Activated T-helper 2 cell treated with anti-CD3 and anti-CD28 coated beads, Interferon-gamma antibody, Interleukin-2, Interleukin-4, amounts not matched to agents 10 μg/mL and 5 μg/mL and 100 μg/mL, durations not matched to agents 14 hours and 24 hours and 36 hours (primary cell): Measurements from ENCODE around the gene PACC1. TPM values are rescaled to one million over a fixed set of nuclear protein-coding genes. Genes with fewer than 3 reads are reported as not detected.

ENCODE experiments used
- DNase-seq: peaks from one replicate; pipeline ENCODE4 v3.0.0; 2021; ENCODE audit warnings: low spot score
- H3K27ac Mint-ChIP-seq: one replicate; pipeline ENCODE4 v1.8.0; 2021; ENCODE audit warnings: mixed read lengths
- H3K27me3 Mint-ChIP-seq: one replicate; pipeline ENCODE4 v1.8.0; 2021; ENCODE audit warnings: low read depth, mixed read lengths
- H3K36me3 Mint-ChIP-seq: one replicate; pipeline ENCODE4 v1.8.0; 2021; ENCODE audit warnings: low read depth, mixed read lengths
- H3K4me1 Mint-ChIP-seq: one replicate; pipeline ENCODE4 v1.8.0; 2021; ENCODE audit warnings: low read depth, mixed read lengths
- H3K4me3 Mint-ChIP-seq: one replicate; pipeline ENCODE4 v1.8.0; 2021; ENCODE audit warnings: low read depth, mild to moderate bottlenecking, moderate library complexity, mixed read lengths
- H3K9me3 Mint-ChIP-seq: one replicate; pipeline ENCODE4 v1.8.0; 2021; ENCODE audit warnings: mixed read lengths
- intact Hi-C: fragments of 100-400 bp; cut with micrococcal nuclease; formaldehyde crosslinking; loops from one replicate; pipeline ENCODE4 v1.15.1; 2023
- total RNA-seq: library from RNA; stranded (reverse); gene quantifications from 2 replicates; pipeline ENCODE4 v1.2.3, GENCODE V29; 2022

Gene PACC1
- total RNA-seq, 1 donor from 2014 or later: 19.4 TPM

GRCh38 chr1:212452323-212453155 lies 37.9 kb upstream of the PACC1 start:
- Mint-ChIP-seq H3K9me3 (no peaks in the 10 kb centered on the region), H3K4me3 (no peak overlapping the region), H3K4me1 (peaks cover 4% of the 10 kb centered on the region), H3K27ac (no peak overlapping the region), H3K36me3 (no peaks in the 10 kb centered on the region), H3K27me3 (no peaks in the 10 kb centered on the region)
- intact Hi-C loops: no loop called here
- no peak for DNase-seq

- Mint-ChIP-seq H3K27ac (no peak overlapping the region), H3K36me3 (no peaks in the 10 kb centered on the region), H3K27me3 (no peaks in the 10 kb centered on the region), H3K4me1 (peaks cover 4% of the 10 kb centered on the region), H3K4me3 (no peak overlapping the region), H3K9me3 (no peaks in the 10 kb centered on the region)
- intact Hi-C loops: no loop called here
- DNase-seq: no peak
Observed at GRCh38 chr1:212451416-212452322, 37.0 kb upstream of the PACC1 start.

GRCh38 chr1:212450331-212450881 lies 35.7 kb upstream of the PACC1 start:
- Mint-ChIP-seq H3K36me3 (peaks cover 5% of the 10 kb centered on the region), H3K27me3 (no peaks in the 10 kb centered on the region), H3K4me3 (no peak overlapping the region), H3K9me3 (no peaks in the 10 kb centered on the region), H3K27ac (no peak overlapping the region), H3K4me1 (peaks cover 4% of the 10 kb centered on the region)
- intact Hi-C loops: no loop called here
- DNase-seq: no peak

- Mint-ChIP-seq H3K27me3 (no peaks in the 10 kb centered on the region), H3K4me1 (peaks cover 1% of the 10 kb centered on the region), H3K9me3 (no peaks in the 10 kb centered on the region), H3K36me3 (peaks cover 20% of the 10 kb centered on the region), H3K27ac (no peak overlapping the region), H3K4me3 (no peak overlapping the region)
- intact Hi-C loops: no loop called here
- no peak for DNase-seq
Observed at GRCh38 chr1:212447478-212447877, 32.8 kb upstream of the PACC1 start.

GRCh38 chr1:212446333-212446732 lies 31.6 kb upstream of the PACC1 start:
- Mint-ChIP-seq H3K9me3 (no peaks in the 10 kb centered on the region), H3K4me3 (no peak overlapping the region), H3K27me3 (no peaks in the 10 kb centered on the region), H3K36me3 (peaks cover 23% of the 10 kb centered on the region), H3K27ac (no peak overlapping the region), H3K4me1 (no peaks in the 10 kb centered on the region)
- intact Hi-C loops: no loop called here
- no peak for DNase-seq

GRCh38 chr1:212442408-212442807 lies 27.7 kb upstream of the PACC1 start:
- H3K27me3 Mint-ChIP-seq: no peaks in the 10 kb centered on the region
- intact Hi-C loops: no loop called here
- no peak for DNase-seq
- peaks cover 23% of the 10 kb centered on the region for H3K36me3 Mint-ChIP-seq
- no peaks in the 10 kb centered on the region for H3K9me3 Mint-ChIP-seq
- H3K4me3 Mint-ChIP-seq: no peak overlapping the region
- H3K4me1 Mint-ChIP-seq: peaks cover 3% of the 10 kb centered on the region
- H3K27ac Mint-ChIP-seq: no peak overlapping the region

- Mint-ChIP-seq H3K9me3 (no peaks in the 10 kb centered on the region), H3K27me3 (no peaks in the 10 kb centered on the region), H3K4me3 (no peak overlapping the region), H3K4me1 (peaks cover 3% of the 10 kb centered on the region), H3K36me3 (peaks cover 18% of the 10 kb centered on the region), H3K27ac (no peak overlapping the region)
- DNase-seq: no peak
- intact Hi-C loops: no loop called here
Observed at GRCh38 chr1:212440419-212440818, 25.7 kb upstream of the PACC1 start.

- no peak for DNase-seq
- no peak overlapping the region for H3K4me3 Mint-ChIP-seq
- H3K27me3 Mint-ChIP-seq: no peaks in the 10 kb centered on the region
- intact Hi-C loops: no loop called here
- H3K27ac Mint-ChIP-seq: no peak overlapping the region
- H3K36me3 Mint-ChIP-seq: peaks cover 7% of the 10 kb centered on the region
- H3K9me3 Mint-ChIP-seq: no peaks in the 10 kb centered on the region
- H3K4me1 Mint-ChIP-seq: peaks cover 7% of the 10 kb centered on the region
Observed at GRCh38 chr1:212438831-212439237, 24.1 kb upstream of the PACC1 start.

- no peak overlapping the region for H3K27ac Mint-ChIP-seq
- peaks cover 3% of the 10 kb centered on the region for H3K36me3 Mint-ChIP-seq
- intact Hi-C loops: no loop called here
- no peaks in the 10 kb centered on the region for H3K27me3 Mint-ChIP-seq
- H3K9me3 Mint-ChIP-seq: no peaks in the 10 kb centered on the region
- H3K4me1 Mint-ChIP-seq: peaks cover 13% of the 10 kb centered on the region
- H3K4me3 Mint-ChIP-seq: no peak overlapping the region
- DNase-seq: no peak
Observed at GRCh38 chr1:212437179-212437798, 22.6 kb upstream of the PACC1 start.

- intact Hi-C loops: no loop called here
- H3K27ac Mint-ChIP-seq: no peak overlapping the region
Observed at GRCh38 chr1:212434992-212435391, 20.3 kb upstream of the PACC1 start.

GRCh38 chr1:212433577-212434462 lies 19.1 kb upstream of the PACC1 start:
- peaks cover 3% of the 10 kb centered on the region for H3K27me3 Mint-ChIP-seq
- H3K27ac Mint-ChIP-seq: no peak overlapping the region
- peaks cover 27% of the 10 kb centered on the region for H3K4me1 Mint-ChIP-seq
- DNase-seq: no peak
- H3K4me3 Mint-ChIP-seq: peak overlapping the region; percentile 76
- no peaks in the 10 kb centered on the region for H3K9me3 Mint-ChIP-seq
- intact Hi-C loops: loop anchor here (2.0 kb wide), 1 partner anchor 1173 kb away; no protein-coding TSS in a partner anchor
- no peaks in the 10 kb centered on the region for H3K36me3 Mint-ChIP-seq

More at GRCh38 chr1:212434992-212435391, 20.3 kb upstream of the PACC1 start:
- no peak overlapping the region for H3K4me3 Mint-ChIP-seq
- H3K36me3 Mint-ChIP-seq: no peaks in the 10 kb centered on the region
- peaks cover 27% of the 10 kb centered on the region for H3K4me1 Mint-ChIP-seq
- DNase-seq: no peak
- H3K9me3 Mint-ChIP-seq: no peaks in the 10 kb centered on the region
- H3K27me3 Mint-ChIP-seq: no peaks in the 10 kb centered on the region
